RWPE2 (cell line): ENCODE measurements around the gene GRK5.
"Not testable (repeated sequence)": the region's sequence is repeated elsewhere in the genome, so short reads cannot be mapped to it uniquely, and the experiment has no call there.

Experiments used
- ATAC-seq: fragments of 200-7000 bp; cut with Tn5 transposase; 3 replicates; pipeline ENCODE4 v1.9.1; 2021; ENCODE audit warnings: low read depth
- DNase-seq: peaks from one replicate; pipeline ENCODE4 v3.0.0-alpha.2; 2020; ENCODE audit warnings: low spot score
- H3K27ac ChIP-seq: fragments of 450-650 bp; 2 replicates; pipeline ENCODE4 v1.5.1; 2017; ENCODE audit warnings: mild to moderate bottlenecking; ENCODE audit not compliant: poor library complexity, severe bottlenecking
- H3K27me3 ChIP-seq: fragments of 250-450 bp; sonication (Bioruptor Pico); 2 replicates; pipeline ENCODE4 v1.5.1; 2021; ENCODE audit warnings: mild to moderate bottlenecking, moderate library complexity; ENCODE audit not compliant: insufficient read depth, poor library complexity, severe bottlenecking
- H3K36me3 ChIP-seq: fragments of 250-450 bp; sonication (Bioruptor Pico); 2 replicates; pipeline ENCODE4 v1.5.1; 2020; ENCODE audit warnings: low read depth, mild to moderate bottlenecking, moderate library complexity
- H3K4me1 ChIP-seq: fragments of 250-450 bp; sonication (Bioruptor Pico); 2 replicates; pipeline ENCODE4 v1.5.1; 2021; ENCODE audit warnings: mild to moderate bottlenecking, moderate library complexity; ENCODE audit not compliant: insufficient read depth, poor library complexity, severe bottlenecking
- H3K4me3 ChIP-seq: fragments of 250-450 bp; sonication (Bioruptor Pico); 2 replicates; pipeline ENCODE4 v1.5.1; 2021; ENCODE audit warnings: mild to moderate bottlenecking, moderate library complexity; ENCODE audit not compliant: severe bottlenecking
- H3K9me3 ChIP-seq: fragments of 250-450 bp; sonication (Bioruptor Pico); 2 replicates; pipeline ENCODE4 v1.5.1; 2021; ENCODE audit warnings: mild to moderate bottlenecking, moderate library complexity; ENCODE audit not compliant: severe bottlenecking
- CTCF ChIP-seq: fragments of 450-650 bp; IDR thresholded peaks from one replicate; pipeline ENCODE4 v1.5.1; 2017; ENCODE audit warnings: mild to moderate bottlenecking, moderate library complexity; ENCODE audit not compliant: poor library complexity, severe bottlenecking

Gene GRK5

GRCh38 chr10:119176166-119176565 lies 31.2 kb upstream of the GRK5 start:
- Histone ChIP-seq H3K4me1 (peaks cover 6% of the 10 kb centered on the region), H3K9me3 (no peaks in the 10 kb centered on the region), H3K27ac (no peak overlapping the region), H3K27me3 (no peaks in the 10 kb centered on the region), H3K4me3 (no peak overlapping the region), H3K36me3 (peaks cover 57% of the 10 kb centered on the region)
- DNase-seq (no peak), ATAC-seq (no peak)
- TF ChIP-seq CTCF, result no peak

GRCh38 chr10:119177708-119178371 lies 29.5 kb upstream of the GRK5 start:
- ATAC-seq, result peak; percentile 24; the same call in 1 of the 3 replicates
- no peaks in the 10 kb centered on the region for H3K9me3 ChIP-seq
- no peak for DNase-seq
- peaks cover 40% of the 10 kb centered on the region for H3K36me3 ChIP-seq
- no peaks in the 10 kb centered on the region for H3K27me3 ChIP-seq
- peaks cover 6% of the 10 kb centered on the region for H3K4me1 ChIP-seq
- H3K4me3 ChIP-seq, result peak overlapping the region; percentile 100
- TF ChIP-seq CTCF, result no peak
- peak overlapping the region; percentile 61 for H3K27ac ChIP-seq

- H3K36me3 ChIP-seq, result peaks cover 33% of the 10 kb centered on the region
- no peaks in the 10 kb centered on the region for H3K27me3 ChIP-seq
- H3K4me1 ChIP-seq, result peaks cover 6% of the 10 kb centered on the region
- no peak for TF ChIP-seq CTCF
- DNase-seq, result peak; percentile 91
- H3K9me3 ChIP-seq, result no peaks in the 10 kb centered on the region
- peak within 1 kb of the TSS; percentile 100 for H3K4me3 ChIP-seq
- peak; percentile 97 for ATAC-seq
- peak within 1 kb of the TSS; percentile 61 for H3K27ac ChIP-seq
These were observed 28.8 kb upstream of the GRK5 start, which contains the start of gene PRDX3 for GRCh38 chr10:119178372-119179119. Gene PRDX3, minus strand, starts transcription at chr10:119178812. Its CDS starts 22 bp downstream, at chr10:119178790.

GRCh38 chr10:119180850-119181400 lies 26.4 kb upstream of the GRK5 start:
- H3K9me3 ChIP-seq, H3K27ac ChIP-seq, H3K4me3 ChIP-seq, ATAC-seq, DNase-seq, H3K27me3 ChIP-seq, H3K4me1 ChIP-seq: not testable (repeated sequence)
- peaks cover 14% of the 10 kb centered on the region for H3K36me3 ChIP-seq

GRCh38 chr10:119183664-119184412 lies 23.5 kb upstream of the GRK5 start:
- Histone ChIP-seq H3K27me3 (no peaks in the 10 kb centered on the region), H3K4me1 (peaks cover 3% of the 10 kb centered on the region), H3K9me3 (no peaks in the 10 kb centered on the region), H3K4me3 (no peak overlapping the region), H3K27ac (no peak overlapping the region), H3K36me3 (no peaks in the 10 kb centered on the region)
- DNase-seq (no peak), ATAC-seq (no peak)
- TF ChIP-seq CTCF, result no peak
